ENCODE measurements around the gene LRP2BP. TPM values are rescaled to one million over a fixed set of nuclear protein-coding genes. Genes with fewer than 3 reads are reported as not detected.

Gene LRP2BP
- total RNA-seq, 5 donors from 2014 or later (not counting 1 experiment from before 2014, with no cell fraction given): 0.51 to 2.9 (median 0.89) TPM

DNA sequence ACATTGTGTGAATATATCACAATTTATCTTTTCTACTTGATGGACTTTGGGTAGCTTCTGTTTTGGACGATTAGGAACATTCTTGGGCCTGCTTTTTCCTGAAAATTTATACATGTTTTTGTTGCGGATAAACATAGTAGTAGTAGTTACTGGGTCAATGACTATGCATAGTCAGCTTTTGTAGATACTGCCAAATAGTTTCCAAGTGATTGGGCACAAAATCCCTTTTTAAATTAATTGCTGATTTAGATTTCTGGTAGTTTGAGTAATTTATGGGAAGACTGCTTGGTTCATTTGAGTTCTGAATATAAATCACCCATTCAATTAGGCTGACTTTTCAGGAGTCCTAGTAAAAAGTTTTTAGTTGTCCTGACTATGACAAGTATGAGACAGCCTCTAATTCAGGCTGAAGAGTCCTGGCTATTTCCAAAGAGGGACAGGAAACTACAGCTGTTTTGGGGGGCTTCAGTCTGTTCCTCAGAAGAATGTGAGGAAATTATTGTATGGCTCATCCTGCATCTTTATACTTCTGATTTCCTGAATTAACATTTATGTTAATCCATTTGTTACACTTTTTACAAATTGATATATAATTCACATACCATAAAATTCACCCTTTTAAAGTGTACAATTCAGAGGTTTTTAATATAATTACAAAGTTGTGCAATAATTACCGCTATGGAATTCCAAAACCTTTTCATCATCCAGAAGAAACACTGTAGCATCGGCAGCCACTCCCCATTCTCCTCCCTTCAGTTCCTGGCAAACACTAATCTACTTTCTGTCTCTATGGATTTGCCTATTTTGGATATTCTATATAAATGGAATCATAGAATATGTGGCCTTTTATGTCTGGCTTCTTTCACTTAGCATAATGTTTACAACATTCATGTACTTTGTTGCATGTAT lies 14.2 kb downstream of the LRP2BP start:
- H3K9me3 Mint-ChIP-seq: peaks cover 6 to 9% (median 8%) of the 10 kb centered on the region in 3 donors
- no peaks in the 10 kb centered on the region for H3K9me3 ChIP-seq
- no peak overlapping the region for H3K4me3 Mint-ChIP-seq
- H3K27me3 Mint-ChIP-seq: peaks cover 0 to 4% of the 10 kb centered on the region in 2 donors
- H3K4me1 Mint-ChIP-seq: peaks cover 10 to 13% (median 11%) of the 10 kb centered on the region in 3 donors
- H3K36me3 Mint-ChIP-seq: peaks cover 4% of the 10 kb centered on the region
- DNase-seq: no peak
- H3K27me3 ChIP-seq (replicated peaks in 1 of 2; ENCODE audit: control insufficient read depth in 2 of 2, extremely low read depth in 1 of 2, insufficient read depth in 2 of 2, low read length in 1 of 2): peaks cover 0 to 3% of the 10 kb centered on the region in 2 experiments
- no peak overlapping the region for H3K27ac Mint-ChIP-seq
- H3K4me1 ChIP-seq (ENCODE audit: control insufficient read depth in 1 of 2, extremely low read depth in 1 of 2, insufficient read depth in 2 of 2, low read length in 2 of 2): peaks cover 0 to 6% of the 10 kb centered on the region in 2 experiments
- POLR2A ChIA-PET: interaction anchor here in 1 of 2 donors (0.6 kb wide), 1 partner anchor 210 kb away, joined by 9 read pairs; no protein-coding TSS in a partner anchor
- H3K4me3 ChIP-seq (ENCODE audit: control insufficient read depth in 1 of 2, extremely low read depth in 1 of 2, low read length in 1 of 2): no peak overlapping the region
- CTCF ChIA-PET: no interaction called here
- ATAC-seq (replicated peaks in 1 of 4): no peak
- no CpG with 5 or more reads among the region's 4 CpGs for WGBS (ENCODE audit: insufficient coverage)
- H3K36me3 ChIP-seq (ENCODE audit: control insufficient read depth in 2 of 2, extremely low read depth in 1 of 2, insufficient read depth in 1 of 2, low read length in 1 of 2): no peaks in the 10 kb centered on the region
- H3K27ac ChIP-seq (ENCODE audit: low read length): no peak overlapping the region

DNA sequence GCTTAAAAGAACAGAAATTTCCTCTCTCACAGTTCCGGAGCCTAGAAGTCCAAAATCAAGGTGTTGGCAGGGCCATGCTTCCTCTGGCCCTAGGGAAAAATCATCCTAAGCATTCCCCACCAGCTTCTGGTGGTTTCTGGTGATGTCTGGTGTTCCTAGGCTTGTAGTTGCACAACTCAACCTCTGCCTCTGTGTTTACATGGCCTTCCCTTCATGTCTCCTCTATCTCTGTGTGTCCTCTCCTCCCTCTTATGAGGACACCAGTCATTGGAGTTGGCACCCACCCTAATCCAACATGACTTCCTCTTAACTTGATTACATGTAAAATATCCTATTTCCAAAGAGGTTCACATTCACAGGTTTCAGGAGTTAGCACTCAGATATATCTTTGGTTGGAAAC lies 15.4 kb downstream of the LRP2BP start:
- peaks cover 4% of the 10 kb centered on the region for H3K36me3 Mint-ChIP-seq
- peaks cover 6 to 9% (median 8%) of the 10 kb centered on the region in 3 donors for H3K9me3 Mint-ChIP-seq
- no peak overlapping the region for H3K27ac Mint-ChIP-seq
- H3K27ac ChIP-seq (ENCODE audit: low read length): no peak overlapping the region
- DNase-seq (no peak), ATAC-seq (replicated peaks in 1 of 4) (no peak)
- peaks cover 0 to 4% of the 10 kb centered on the region in 2 donors for H3K27me3 Mint-ChIP-seq
- H3K4me3 Mint-ChIP-seq: no peak overlapping the region
- H3K27me3 ChIP-seq (replicated peaks in 1 of 2; ENCODE audit: control insufficient read depth in 2 of 2, extremely low read depth in 1 of 2, insufficient read depth in 2 of 2, low read length in 1 of 2): peaks cover 0 to 3% of the 10 kb centered on the region in 2 experiments
- H3K9me3 ChIP-seq: no peaks in the 10 kb centered on the region
- H3K36me3 ChIP-seq (ENCODE audit: control insufficient read depth in 2 of 2, extremely low read depth in 1 of 2, insufficient read depth in 1 of 2, low read length in 1 of 2): no peaks in the 10 kb centered on the region
- CTCF ChIA-PET: no interaction called here
- peaks cover 0 to 5% of the 10 kb centered on the region in 2 experiments for H3K4me1 ChIP-seq (ENCODE audit: control insufficient read depth in 1 of 2, extremely low read depth in 1 of 2, insufficient read depth in 2 of 2, low read length in 2 of 2)
- peaks cover 10 to 12% (median 10%) of the 10 kb centered on the region in 3 donors for H3K4me1 Mint-ChIP-seq
- no peak overlapping the region for H3K4me3 ChIP-seq (ENCODE audit: control insufficient read depth in 1 of 2, extremely low read depth in 1 of 2, low read length in 1 of 2)
- POLR2A ChIA-PET: interaction anchor here (0.5 to 0.6 kb wide), 2 partner anchors 167 to 209 kb away, joined by 3 to 9 read pairs; no protein-coding TSS in a partner anchor
- WGBS (ENCODE audit: insufficient coverage): no CpG with 5 or more reads among the region's 1 CpG

DNA sequence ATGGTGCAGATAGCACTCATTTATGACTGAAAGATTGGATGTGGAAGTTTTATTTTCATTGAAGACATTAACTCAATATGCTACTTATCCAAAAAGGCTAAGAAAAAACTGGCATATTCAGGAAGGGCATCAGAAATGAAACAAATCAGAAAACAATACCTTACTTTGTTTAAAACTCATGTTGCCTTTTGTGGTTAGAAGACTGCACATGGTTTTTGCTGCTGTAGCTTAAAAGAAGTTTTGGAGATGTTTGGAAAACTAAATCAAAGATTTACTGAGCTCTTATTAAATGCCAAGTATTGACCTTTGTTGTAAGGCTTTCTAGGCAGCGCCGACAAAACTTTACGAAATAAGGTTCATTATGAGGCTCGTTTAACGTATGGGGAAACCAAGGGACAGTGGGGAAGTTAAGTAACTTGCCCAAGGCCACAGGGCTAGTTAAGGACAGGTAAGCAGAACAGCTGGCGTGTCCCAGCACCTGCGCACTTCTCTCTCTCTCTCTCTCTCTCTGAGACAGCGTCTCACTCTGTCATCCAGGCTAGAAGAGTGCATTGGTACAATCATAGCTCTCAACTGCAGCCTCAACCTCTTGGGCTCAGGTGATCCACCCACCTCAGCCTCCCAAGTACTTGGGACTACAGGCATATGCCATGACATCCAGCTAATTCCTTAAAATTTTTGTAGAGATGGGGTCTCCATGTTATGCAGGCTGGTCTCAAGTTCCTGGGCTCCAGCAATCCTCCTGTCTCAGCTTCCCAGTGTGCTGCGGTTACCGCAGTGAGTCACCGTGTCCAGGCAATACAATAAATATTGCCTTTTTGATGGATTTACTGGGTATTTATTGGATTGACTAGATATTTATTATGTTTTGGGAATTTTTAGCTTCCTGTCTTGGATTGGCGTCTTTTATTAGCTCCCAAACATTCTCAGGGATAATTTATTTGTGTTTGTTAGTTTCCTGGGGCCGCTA lies 16.1 kb downstream of the LRP2BP start:
- WGBS (ENCODE audit: insufficient coverage): 98% methylated on average over 8 of the region's 13 CpGs
- Histone ChIP-seq H3K36me3 (ENCODE audit: control insufficient read depth in 2 of 2, extremely low read depth in 1 of 2, insufficient read depth in 1 of 2, low read length in 1 of 2) (no peaks in the 10 kb centered on the region), H3K4me3 (ENCODE audit: control insufficient read depth in 1 of 2, extremely low read depth in 1 of 2, low read length in 1 of 2) (no peak overlapping the region), H3K4me1 (ENCODE audit: control insufficient read depth in 1 of 2, extremely low read depth in 1 of 2, insufficient read depth in 2 of 2, low read length in 2 of 2) (no peaks in the 10 kb centered on the region), H3K9me3 (no peaks in the 10 kb centered on the region), H3K27ac (ENCODE audit: low read length) (no peak overlapping the region), H3K27me3 (replicated peaks in 1 of 2; ENCODE audit: control insufficient read depth in 2 of 2, extremely low read depth in 1 of 2, insufficient read depth in 2 of 2, low read length in 1 of 2) (peaks cover 0 to 3% of the 10 kb centered on the region in 2 experiments)
- POLR2A ChIA-PET: interaction anchor here in 1 of 2 donors (0.5 kb wide), 1 partner anchor 167 kb away, joined by 3 read pairs; no protein-coding TSS in a partner anchor
- DNase-seq: no peak
- no peak for ATAC-seq (replicated peaks in 1 of 4)
- Mint-ChIP-seq H3K27me3 (no peaks in the 10 kb centered on the region), H3K4me3 (no peak overlapping the region), H3K27ac (no peak overlapping the region), H3K36me3 (peaks cover 4% of the 10 kb centered on the region), H3K9me3 (peaks cover 6 to 9% (median 8%) of the 10 kb centered on the region in 3 donors), H3K4me1 (peaks cover 3 to 5% (median 3%) of the 10 kb centered on the region in 3 donors)
- CTCF ChIA-PET: interaction anchor here (0.6 kb wide), 2 partner anchors 53 to 56 kb away, joined by 3 to 5 read pairs; no protein-coding TSS in a partner anchor

DNA sequence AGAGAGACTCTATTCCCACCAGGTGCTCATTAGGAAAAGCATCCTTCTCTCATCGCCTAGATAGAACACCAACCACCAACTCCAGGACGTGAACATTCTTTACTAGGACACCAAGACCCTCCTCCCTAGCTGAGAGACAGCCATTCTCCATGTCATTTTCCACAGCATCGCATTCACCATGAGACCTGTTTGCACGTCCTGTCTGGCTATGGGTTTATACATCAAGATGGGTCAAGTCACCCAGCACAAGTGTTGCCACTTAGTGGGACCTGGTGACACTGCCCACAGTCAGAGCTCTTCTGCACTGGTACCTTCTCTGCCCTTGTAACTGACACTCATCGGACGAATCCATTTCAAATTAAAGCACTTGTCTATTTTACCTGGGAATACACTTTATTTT lies 17.5 kb downstream of the LRP2BP start:
- WGBS (ENCODE audit: insufficient coverage): 97% methylated on average over 4 of the region's 6 CpGs
- CTCF ChIA-PET: no interaction called here

DNA sequence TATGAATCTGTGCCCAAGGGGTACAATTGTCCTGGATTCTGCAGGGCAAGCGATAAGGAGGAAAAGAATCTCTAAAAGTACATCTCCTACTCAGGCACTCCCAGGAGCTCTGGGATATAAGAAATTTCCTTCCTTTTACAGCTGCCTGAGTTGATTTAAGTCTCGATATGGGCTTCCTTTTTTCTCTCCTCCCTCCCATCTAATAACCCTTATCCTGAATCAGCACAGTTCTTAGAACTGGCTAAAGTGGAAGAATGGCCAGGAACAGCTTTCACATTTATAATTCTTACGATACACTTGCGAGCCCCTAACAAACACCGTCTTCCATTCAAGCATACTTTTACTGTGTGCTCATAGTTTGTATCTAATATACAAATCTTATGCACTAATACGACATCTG lies 21.2 kb downstream of the LRP2BP start:
- Histone ChIP-seq H3K4me1 (ENCODE audit: control insufficient read depth in 1 of 2, extremely low read depth in 1 of 2, insufficient read depth in 2 of 2, low read length in 2 of 2) (no peaks in the 10 kb centered on the region), H3K27ac (ENCODE audit: low read length) (no peak overlapping the region), H3K36me3 (ENCODE audit: control insufficient read depth in 2 of 2, extremely low read depth in 1 of 2, insufficient read depth in 1 of 2, low read length in 1 of 2) (peaks cover 0 to 3% of the 10 kb centered on the region in 2 donors), H3K9me3 (no peaks in the 10 kb centered on the region), H3K4me3 (ENCODE audit: control insufficient read depth in 1 of 2, extremely low read depth in 1 of 2, low read length in 1 of 2) (no peak overlapping the region), H3K27me3 (replicated peaks in 1 of 2; ENCODE audit: control insufficient read depth in 2 of 2, extremely low read depth in 1 of 2, insufficient read depth in 2 of 2, low read length in 1 of 2) (no peaks in the 10 kb centered on the region)
- ATAC-seq (replicated peaks in 1 of 4): no peak
- Mint-ChIP-seq H3K4me1 (no peaks in the 10 kb centered on the region), H3K27me3 (no peaks in the 10 kb centered on the region), H3K36me3 (peaks cover 8% of the 10 kb centered on the region), H3K4me3 (no peak overlapping the region), H3K9me3 (no peaks in the 10 kb centered on the region), H3K27ac (no peak overlapping the region)
- ChIA-PET CTCF (no interaction called here), POLR2A (no interaction called here)
- no peak for DNase-seq
- WGBS (ENCODE audit: insufficient coverage): 40% methylated on average over 1 of the region's 6 CpGs

More for the DNA sequence above, 17.5 kb downstream of the LRP2BP start:
- Histone ChIP-seq H3K27me3 (replicated peaks in 1 of 2; ENCODE audit: control insufficient read depth in 2 of 2, extremely low read depth in 1 of 2, insufficient read depth in 2 of 2, low read length in 1 of 2) (peaks cover 0 to 2% of the 10 kb centered on the region in 2 experiments), H3K4me3 (ENCODE audit: control insufficient read depth in 1 of 2, extremely low read depth in 1 of 2, low read length in 1 of 2) (no peak overlapping the region), H3K4me1 (ENCODE audit: control insufficient read depth in 1 of 2, extremely low read depth in 1 of 2, insufficient read depth in 2 of 2, low read length in 2 of 2) (no peaks in the 10 kb centered on the region), H3K9me3 (no peaks in the 10 kb centered on the region), H3K27ac (ENCODE audit: low read length) (no peak overlapping the region), H3K36me3 (ENCODE audit: control insufficient read depth in 2 of 2, extremely low read depth in 1 of 2, insufficient read depth in 1 of 2, low read length in 1 of 2) (no peaks in the 10 kb centered on the region)
- H3K9me3 Mint-ChIP-seq: peaks cover 6 to 9% (median 8%) of the 10 kb centered on the region in 3 donors
- H3K36me3 Mint-ChIP-seq: no peaks in the 10 kb centered on the region
- no peaks in the 10 kb centered on the region for H3K27me3 Mint-ChIP-seq
- H3K27ac Mint-ChIP-seq: no peak overlapping the region
- no peak overlapping the region for H3K4me3 Mint-ChIP-seq
- no peaks in the 10 kb centered on the region for H3K4me1 Mint-ChIP-seq
- no peak for DNase-seq
- no peak for ATAC-seq (replicated peaks in 1 of 4)
- POLR2A ChIA-PET: no interaction called here

DNA sequence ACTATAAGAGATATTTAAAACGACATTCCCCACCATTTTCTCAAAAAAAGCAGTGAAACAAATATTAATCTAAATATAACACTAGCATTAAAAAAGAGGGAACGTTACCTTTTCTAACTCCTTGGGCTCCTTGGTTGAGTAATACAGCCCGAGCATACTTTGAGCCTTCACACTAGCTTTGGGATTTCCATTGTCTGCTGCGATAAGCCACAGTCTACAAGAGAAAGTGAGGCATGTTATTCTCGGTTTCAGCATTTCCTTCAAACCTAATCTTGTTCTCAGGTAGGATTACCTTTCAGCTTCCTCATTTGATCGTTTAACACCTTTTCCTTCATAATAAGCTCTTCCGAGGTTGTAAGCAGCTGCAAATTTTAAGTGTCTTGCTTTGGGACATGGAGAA lies 21.7 kb downstream of the LRP2BP start:
- ATAC-seq (replicated peaks in 1 of 4): no peak
- Histone ChIP-seq H3K4me1 (ENCODE audit: control insufficient read depth in 1 of 2, extremely low read depth in 1 of 2, insufficient read depth in 2 of 2, low read length in 2 of 2) (no peaks in the 10 kb centered on the region), H3K27me3 (replicated peaks in 1 of 2; ENCODE audit: control insufficient read depth in 2 of 2, extremely low read depth in 1 of 2, insufficient read depth in 2 of 2, low read length in 1 of 2) (no peaks in the 10 kb centered on the region), H3K9me3 (no peaks in the 10 kb centered on the region), H3K4me3 (ENCODE audit: control insufficient read depth in 1 of 2, extremely low read depth in 1 of 2, low read length in 1 of 2) (no peak overlapping the region), H3K27ac (ENCODE audit: low read length) (no peak overlapping the region), H3K36me3 (ENCODE audit: control insufficient read depth in 2 of 2, extremely low read depth in 1 of 2, insufficient read depth in 1 of 2, low read length in 1 of 2) (peaks cover 0 to 3% of the 10 kb centered on the region in 2 donors)
- no peak overlapping the region for H3K4me3 Mint-ChIP-seq
- WGBS (ENCODE audit: insufficient coverage): 94% methylated on average over 2 of the region's 7 CpGs
- H3K9me3 Mint-ChIP-seq: no peaks in the 10 kb centered on the region
- CTCF ChIA-PET: no interaction called here
- no peaks in the 10 kb centered on the region for H3K4me1 Mint-ChIP-seq
- no peak for DNase-seq
- H3K27me3 Mint-ChIP-seq: no peaks in the 10 kb centered on the region
- POLR2A ChIA-PET: no interaction called here
- no peak overlapping the region for H3K27ac Mint-ChIP-seq
- H3K36me3 Mint-ChIP-seq: peaks cover 8% of the 10 kb centered on the region
